ENCODE measurements around the gene VPS9D1.
"Not testable (repeated sequence)": the region's sequence is repeated elsewhere in the genome, so short reads cannot be mapped to it uniquely, and the experiment has no call there.

VPS9D1 gene

GRCh38 chr16:89709166-89709565, 11.5 kb downstream of the VPS9D1 start:
- no peak for DNase-seq

- no peak for DNase-seq
Measured at GRCh38 chr16:89708481-89708931, 12.2 kb downstream of the VPS9D1 start.

DNA sequence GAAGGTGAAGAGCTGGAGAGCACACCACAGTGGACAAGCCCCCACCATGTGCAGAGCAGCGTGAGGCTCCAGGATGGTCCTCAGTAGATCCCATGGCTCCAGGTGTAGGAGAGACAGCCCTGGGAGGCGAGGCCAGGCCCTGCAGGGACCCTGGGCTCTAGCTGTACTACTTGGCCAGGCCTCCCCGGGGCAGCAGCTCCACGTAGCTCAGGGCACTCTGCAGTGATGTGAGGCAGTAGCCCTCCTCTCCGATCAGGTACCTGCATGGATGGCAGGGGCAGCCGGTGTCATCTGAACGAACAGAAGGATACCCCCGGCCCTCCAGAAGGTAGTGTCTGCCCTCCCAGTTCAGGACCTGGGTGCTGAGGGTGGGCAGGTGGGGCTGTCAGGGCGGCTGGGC, 13.0 kb downstream of the VPS9D1 start:
- DNase-seq, result no peak

- DNase-seq, result no peak
Measured at GRCh38 chr16:89706518-89707260, 14.0 kb downstream of the VPS9D1 start.

GRCh38 chr16:89705006-89705405, 15.7 kb downstream of the VPS9D1 start:
- no peak for DNase-seq

DNA sequence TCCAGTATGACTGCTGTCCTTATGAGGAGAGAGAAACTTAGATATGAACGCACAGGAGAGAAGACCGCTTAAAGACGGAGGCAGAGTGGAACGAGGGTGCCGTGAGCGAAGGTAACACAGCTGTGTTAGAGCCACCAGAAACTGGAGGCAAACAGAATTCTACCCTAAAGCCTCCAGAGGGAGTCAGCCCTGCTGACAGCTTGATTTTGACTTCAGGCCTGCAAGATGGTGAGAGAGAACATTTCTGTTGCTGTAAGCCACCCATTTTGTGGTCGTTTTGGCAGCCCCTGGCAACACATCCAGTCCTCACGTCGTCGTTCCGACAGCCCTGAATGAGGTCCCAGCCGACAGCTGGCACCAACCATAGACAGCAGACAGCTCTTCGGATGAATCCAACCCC, 16.4 kb downstream of the VPS9D1 start:
- DNase-seq, result no peak

- peak; percentile 72 for DNase-seq
Measured at GRCh38 chr16:89701425-89702406, 19.0 kb downstream of the VPS9D1 start, which contains the start of gene SPATA2L. Gene SPATA2L (minus strand): TSS chr16:89701705. CDS start chr16:89701232, 473 bp downstream.

- DNase-seq, result no peak
Measured at GRCh38 chr16:89700649-89701424, 19.9 kb downstream of the VPS9D1 start.

DNA sequence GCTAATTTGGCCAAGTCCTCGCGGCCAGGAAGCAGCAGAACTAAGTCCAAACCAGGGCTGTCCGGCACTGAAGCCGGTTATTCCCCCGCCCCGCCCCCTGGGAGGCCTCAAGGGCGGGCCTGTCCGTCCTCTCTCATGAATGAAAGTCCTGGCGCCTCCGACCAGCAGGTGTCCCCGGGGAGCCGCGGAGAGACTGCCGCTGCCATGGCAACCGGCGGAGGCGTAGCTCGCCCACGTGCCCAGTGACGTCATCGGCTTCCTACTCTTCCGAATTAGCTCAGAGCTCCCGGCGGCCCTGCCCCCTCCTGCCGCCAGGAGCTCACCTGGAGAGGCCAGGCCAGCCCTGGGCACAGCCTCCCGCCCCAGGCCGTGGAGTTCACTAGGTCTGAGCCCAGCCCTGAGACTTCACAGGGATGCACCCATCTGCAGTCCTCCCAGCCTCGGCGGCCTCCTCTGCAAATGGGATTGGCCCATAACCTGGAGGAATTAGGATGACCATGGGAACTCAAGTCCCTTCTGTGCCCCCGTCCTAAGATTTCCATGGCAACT, 20.5 kb downstream of the VPS9D1 start:
- DNase-seq, result peak; percentile 94

GRCh38 chr16:89699629-89700099, 21.0 kb downstream of the VPS9D1 start:
- not testable (repeated sequence) for DNase-seq

GRCh38 chr16:89698717-89699116, 22.0 kb downstream of the VPS9D1 start:
- not testable (repeated sequence) for DNase-seq

GRCh38 chr16:89697616-89698331, 22.9 kb downstream of the VPS9D1 start:
- DNase-seq, result no peak

DNA sequence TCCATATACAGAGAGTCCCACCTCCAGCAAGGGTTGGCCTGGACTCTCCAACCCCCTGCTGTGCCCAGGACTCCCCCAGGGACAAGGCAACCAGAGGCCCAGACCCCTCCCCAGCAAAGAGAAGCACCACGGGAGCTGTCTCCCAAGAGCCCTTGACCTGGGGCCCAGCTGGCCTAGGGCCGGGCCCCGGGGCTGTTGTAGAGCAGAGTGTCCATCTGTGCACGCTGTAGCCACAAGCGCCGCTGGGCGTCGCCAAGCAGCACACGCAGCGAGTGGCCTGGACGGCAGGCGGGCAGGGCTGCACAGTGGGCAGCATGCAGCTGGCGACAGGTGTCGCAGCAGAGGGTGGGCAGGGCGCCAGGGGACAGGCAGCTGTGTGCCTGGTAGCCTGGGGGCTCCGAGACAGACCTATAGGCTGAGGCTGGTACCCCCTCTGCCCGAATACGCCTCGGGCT, 23.5 kb downstream of the VPS9D1 start:
- DNase-seq, result no peak

GRCh38 chr16:89696670-89697128, 24.0 kb downstream of the VPS9D1 start:
- DNase-seq, result no peak

- no peak for DNase-seq
Measured at GRCh38 chr16:89695875-89696669, 24.6 kb downstream of the VPS9D1 start.

DNA sequence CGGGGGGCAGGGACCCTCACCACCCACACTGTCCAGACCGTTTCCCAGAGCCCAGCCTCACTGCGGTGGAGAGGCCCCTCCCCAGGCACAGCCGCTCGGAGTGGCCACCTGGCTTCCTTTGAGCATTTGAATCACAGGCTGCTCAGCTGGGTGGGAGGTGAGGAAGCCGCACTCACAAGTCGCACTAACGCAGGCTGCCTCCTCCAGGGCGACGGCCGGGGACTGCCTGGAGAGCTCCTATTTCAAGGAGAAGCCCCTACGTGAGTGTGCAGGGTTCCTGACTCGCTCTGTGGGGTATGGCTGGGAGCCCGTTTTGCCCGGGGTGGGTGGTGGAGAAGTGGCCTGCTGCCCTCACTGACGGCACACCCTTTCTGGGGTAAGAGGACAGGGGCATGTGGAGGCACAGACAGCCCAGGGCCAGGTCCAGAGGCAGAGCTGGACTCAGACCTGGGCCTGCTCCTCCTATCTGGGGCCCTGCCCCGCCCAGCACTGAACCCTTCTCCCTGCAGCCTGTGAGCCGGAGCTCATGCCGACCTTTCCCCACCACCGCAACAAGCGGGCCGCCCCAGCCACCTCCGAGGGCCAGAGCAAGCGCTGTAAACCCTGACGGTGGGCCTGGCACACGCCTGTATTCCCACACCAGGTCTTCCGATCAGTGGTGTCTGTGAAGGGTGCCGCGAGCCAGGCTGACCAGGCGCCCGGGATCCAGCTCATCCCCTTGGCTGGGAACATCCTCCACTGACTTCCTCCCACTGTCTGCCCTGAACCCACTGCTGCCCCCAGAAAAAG, 25.4 kb downstream of the VPS9D1 start:
- DNase-seq, result no peak

DNA sequence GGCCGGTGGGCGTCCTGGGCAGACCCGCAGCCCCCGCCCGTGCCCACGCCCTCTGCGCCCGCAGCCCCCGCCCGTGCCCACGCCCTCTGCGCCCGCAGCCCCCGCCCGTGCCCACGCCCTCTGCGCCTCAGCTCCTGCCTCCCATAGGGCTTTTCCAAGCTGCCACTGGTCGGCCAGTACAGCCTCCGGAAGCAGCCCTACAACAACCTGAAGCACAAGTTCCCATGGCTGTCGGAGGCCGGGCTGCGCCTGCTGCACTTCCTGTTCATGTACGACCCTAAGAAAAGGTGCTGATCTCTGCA, 26.0 kb downstream of the VPS9D1 start:
- DNase-seq, result not testable (repeated sequence)

GRCh38 chr16:89693931-89694783, 26.5 kb downstream of the VPS9D1 start:
- DNase-seq, result no peak

GRCh38 chr16:89693289-89693731, 27.4 kb downstream of the VPS9D1 start:
- no peak for DNase-seq
